M059J (cell line): ENCODE measurements around the gene CD81. TPM values are rescaled to one million over a fixed set of nuclear protein-coding genes. Genes with fewer than 3 reads are reported as not detected.

Source experiments
- DNase-seq: peaks from one replicate; pipeline ENCODE4 v3.0.0-alpha.2; 2012; ENCODE audit warnings: low read depth
- total RNA-seq: library from RNA; depleted of rRNA; stranded (reverse); fragments of >200 nt; shearing (Covaris generic); gene quantifications from 2 replicates; pipeline ENCODE4 v1.2.3, GENCODE V29; 2014

CD81 gene
- total RNA-seq, 1 experiment from 2014 or later = 209 TPM

DNA sequence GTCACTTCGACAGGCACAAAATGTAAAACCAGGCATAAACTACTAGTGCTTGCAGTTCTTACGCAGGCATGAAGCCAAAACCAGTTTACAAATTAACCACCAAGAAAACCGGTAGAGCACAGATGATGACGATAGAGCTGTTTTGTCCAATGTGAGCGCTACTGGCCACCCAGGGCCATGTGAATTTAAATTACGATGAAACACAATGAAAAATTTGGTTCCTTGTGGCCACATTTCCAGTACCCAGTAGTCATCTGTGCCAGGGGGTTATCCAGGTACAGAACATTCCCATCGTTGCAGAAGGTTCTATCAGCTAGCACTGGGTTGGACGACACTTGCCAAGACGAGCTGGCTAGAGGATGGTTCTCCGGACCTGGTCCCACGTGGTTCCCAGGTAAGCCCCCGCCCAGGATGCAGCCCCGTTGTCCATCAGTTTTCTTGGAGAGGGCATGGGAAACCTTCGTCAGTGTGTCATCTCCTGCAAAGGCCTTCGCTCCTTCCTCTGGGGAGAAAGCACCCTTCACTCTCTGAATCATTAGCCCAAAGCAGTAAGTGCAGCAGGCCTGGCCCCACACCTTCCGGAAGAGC lies 1.1 kb upstream of the CD81 start:
- no peak for DNase-seq

DNA sequence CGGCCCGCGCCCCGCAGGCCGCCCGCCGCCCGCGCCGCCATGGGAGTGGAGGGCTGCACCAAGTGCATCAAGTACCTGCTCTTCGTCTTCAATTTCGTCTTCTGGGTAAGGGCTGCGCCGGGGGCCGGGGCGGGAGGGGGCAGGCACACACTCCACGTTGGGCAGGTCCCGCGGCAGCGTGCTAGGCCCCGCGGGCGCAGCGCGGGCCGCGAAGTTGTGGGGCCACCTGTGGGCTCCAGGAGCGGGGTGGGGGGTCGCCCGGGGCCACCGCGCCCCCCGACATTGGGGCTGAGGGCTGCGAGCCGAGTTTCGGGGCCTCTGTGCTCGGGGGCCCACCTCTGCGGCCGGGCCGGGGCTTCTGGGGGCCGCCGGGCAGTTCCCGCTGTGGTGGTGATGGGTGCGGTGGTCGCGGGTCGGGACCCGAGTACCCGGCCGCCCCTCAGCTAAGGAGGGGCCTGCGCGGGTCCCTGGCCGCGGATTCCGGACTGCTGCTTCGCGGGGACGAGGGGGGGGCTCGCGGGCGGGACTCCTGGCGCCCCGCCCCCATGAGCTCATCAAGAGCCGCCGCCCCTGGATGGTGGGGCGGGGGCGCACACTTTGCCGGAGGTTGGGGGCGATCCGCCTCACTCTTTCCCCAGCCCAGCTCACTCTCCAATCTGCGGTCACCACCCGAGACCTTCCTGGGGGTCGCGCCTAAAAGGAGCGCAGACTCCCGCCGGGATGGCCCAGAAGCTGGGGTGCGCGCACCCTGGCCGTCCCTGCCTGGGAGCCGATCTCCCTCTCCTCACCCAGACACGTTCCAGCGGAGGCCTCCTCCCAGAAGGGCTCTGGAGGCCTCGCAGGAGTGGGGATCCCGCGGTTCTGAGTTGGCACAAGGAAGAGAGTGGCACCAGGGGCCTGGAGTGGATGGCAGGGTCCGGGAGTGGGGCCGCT lies 667 bp downstream of the CD81 start:
- peak; percentile 49 for DNase-seq

DNA sequence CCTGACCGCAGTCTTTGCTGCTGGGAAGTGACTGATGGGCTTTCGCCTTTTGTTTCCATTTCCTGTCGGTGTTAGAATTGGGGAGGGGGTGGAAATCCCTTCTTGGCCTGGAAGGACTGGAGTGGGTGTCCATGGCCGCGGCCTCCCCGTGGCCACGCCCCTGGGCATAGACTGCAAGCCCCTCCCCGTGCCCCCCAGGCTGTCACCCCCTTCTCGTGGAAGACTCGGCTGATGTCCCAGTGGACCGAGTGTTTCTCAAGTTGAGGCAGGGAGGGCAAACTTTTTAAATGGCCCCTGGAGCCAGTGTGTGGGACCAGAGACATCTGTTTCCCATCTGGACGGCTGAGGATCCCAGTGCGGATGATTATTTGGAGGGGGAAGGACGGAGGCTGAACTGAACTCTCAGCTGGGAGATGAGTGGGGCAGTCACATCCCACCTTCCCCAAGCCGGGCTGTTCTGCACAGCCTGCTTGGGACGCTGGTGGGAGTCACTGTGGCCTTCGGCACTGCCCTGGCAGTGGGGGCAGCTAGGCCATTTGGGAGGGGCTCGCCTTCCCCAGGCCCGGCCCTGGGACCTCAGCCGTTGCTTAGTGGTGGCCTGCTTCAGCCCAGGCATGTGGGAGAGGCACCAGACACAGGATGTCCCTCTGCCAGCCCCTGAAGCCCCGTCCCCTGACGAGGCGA lies 1.6 kb downstream of the CD81 start:
- no peak for DNase-seq

DNA sequence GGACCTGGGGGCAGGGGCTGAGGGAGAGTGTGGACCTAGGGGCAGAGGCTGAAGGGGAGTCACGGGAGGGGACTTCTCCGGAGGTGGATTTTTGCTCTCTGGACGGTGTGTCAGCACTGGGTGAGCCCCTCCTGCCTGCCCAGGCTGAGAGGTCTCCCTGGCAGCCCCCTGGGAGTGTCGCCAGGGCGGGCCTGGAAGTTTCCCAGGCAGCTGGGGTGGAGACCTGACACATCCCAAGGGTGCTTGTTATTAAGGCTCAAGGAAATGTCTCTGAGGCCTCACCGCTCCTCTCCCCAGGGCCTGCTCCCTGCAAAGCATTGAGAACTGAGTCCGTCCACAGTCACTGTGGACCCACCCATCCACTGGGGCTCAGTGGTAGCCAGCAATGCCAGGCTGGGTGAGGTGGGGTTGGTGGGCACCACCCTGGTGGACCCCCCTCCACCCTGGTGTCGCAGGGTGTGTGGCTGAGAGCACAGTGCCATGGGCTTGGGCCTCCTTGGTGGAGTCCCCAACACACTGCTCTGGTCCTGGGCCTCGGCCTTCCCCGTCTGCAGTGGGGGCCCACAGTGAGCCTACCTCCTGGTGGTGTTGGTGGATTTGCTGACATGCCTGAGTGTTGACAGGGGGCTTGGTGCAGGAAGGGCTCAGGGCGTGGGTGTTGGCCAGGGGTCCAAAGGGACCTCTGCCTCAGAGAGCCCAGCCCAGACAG lies 2.5 kb downstream of the CD81 start:
- DNase-seq = no peak

DNA sequence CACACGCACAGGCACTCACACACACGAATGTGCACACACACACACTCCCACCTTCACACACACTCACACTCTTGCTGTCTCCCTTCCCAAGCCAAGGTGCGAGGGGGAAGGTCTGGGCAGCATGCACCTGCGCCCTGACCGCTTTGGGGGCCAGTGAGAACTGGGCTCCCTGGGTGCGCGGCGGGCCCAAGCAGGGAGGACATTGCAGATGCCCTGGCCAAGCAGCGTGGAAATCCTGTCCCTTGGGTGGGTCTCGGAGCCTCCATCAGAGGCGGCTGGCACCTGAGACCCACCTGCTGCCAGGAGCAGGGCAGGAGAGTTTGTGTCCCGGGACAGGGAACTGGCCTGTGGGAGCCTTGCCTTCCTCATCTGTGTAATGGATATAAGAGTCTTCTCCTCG lies 3.3 kb downstream of the CD81 start:
- no peak for DNase-seq

DNA sequence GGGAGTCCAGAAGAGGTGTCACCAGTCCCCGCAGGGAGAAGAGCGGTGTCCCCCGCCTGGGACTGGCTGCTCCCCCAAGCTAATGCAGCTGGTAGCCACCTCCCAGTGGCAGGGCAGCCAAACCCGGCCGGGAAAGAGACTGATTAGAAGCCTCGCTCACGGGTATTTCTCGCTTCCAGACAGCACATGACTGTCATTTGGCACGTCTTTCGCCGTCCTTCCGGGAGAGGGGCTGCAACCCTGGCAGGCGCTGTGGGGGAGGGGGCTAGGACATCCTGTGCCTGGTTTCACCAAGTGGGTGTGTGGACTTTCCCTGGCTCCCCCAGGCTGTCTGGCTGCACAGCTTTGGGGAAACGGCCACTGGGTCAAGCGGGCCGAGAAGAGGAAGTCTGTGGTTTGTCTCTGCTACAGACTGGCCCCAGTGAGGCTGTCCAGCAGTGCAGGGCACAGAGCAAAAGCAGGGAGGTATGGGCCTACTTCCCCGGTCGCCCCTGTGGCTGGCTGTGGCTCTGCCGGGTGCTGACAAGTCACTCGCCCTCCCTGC lies 3.8 kb downstream of the CD81 start:
- DNase-seq = no peak

DNA sequence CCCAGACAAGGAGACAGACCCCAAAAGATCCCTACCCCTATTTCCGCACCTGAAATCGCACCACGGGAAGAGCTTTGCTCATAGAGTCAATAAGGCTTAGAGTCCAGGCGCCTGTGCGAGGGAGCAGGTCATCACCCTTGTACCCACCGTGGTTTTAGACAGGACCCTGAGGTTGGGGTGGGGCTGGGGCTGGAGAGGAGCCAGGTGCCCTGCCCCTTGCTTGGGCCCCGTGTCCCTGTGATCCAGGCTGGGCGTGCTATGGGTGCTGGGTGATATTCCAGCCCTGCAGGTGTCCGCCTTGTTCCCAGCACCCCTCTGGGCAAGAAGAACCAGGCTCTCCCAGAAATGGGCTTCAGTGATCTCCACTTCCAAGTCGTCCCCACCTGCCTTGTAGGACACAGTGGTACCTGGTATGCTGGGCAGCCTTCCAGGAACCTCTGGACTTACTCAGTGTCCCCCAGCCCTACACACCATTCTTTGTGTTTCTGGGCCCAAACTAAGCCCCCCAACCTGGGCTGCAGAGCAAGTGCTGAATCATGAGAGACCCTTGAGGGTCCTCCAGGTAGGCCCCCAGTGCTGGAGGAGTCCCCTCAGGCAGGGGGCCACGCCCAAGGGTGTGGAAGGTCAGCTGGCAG lies 4.5 kb downstream of the CD81 start:
- DNase-seq = no peak

DNA sequence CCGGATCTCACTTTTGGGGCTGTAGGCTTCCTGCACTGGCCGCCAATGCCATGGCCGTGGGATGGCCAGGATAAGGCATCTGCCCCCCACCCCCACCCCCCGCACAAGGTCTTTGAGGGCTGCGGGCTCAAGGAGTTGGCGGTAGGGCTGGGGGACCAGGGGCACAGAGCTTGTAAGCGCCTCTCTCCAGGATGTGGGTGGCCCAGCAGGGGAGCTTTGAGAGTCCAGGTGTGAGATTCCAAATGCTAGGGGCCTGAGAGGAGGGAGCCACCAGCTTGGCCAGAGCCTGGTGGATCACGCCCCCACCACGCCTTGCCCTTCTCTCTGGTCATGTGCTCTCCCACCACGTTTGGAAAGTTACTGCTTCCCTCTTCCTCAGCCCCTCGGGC lies 5.0 kb downstream of the CD81 start:
- no peak for DNase-seq

DNA sequence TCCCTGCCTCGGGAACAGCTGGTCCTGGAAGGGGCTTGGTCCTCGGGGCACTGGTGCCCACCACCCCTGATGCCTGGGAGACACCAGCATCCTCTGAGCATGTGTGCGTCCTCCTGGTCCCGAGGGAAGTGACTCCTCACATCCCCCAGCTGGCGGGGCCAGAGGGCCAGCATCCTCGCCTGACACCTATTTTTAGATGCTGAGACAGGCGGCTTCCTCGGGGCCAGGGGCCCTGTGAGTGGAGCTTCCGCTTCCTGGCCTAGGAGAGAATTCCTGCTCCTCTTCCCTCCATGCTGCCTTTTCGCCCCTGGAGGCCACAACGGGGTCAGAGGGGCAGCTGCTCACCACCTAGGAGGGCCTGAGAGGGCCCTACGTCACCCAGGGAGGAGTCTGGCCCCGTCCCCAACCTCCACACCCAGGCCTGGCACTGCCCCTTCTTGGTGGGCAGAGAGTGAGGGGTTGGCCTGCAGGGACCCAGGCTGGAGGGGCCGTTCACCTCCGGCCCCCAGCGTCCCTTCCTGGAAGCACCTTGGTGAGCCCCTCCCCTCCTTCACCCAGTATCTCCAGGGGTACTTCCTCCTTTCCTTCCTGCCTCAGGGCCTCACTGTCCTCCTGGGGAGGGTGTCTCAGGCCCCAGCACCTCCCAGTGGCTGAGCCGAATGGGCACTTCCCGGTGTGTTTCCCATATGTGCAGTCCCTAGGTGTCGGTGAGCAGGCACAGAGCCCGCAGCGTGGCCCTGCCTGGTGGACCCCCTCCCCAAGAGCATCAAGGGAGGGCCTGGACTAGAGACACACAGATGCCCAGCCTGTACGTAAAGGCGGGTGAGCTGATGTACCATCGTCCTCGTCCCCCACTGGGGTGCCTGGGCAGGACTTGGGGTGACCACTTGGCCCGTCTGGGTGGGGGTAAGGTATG lies 6.1 kb downstream of the CD81 start:
- DNase-seq = no peak

DNA sequence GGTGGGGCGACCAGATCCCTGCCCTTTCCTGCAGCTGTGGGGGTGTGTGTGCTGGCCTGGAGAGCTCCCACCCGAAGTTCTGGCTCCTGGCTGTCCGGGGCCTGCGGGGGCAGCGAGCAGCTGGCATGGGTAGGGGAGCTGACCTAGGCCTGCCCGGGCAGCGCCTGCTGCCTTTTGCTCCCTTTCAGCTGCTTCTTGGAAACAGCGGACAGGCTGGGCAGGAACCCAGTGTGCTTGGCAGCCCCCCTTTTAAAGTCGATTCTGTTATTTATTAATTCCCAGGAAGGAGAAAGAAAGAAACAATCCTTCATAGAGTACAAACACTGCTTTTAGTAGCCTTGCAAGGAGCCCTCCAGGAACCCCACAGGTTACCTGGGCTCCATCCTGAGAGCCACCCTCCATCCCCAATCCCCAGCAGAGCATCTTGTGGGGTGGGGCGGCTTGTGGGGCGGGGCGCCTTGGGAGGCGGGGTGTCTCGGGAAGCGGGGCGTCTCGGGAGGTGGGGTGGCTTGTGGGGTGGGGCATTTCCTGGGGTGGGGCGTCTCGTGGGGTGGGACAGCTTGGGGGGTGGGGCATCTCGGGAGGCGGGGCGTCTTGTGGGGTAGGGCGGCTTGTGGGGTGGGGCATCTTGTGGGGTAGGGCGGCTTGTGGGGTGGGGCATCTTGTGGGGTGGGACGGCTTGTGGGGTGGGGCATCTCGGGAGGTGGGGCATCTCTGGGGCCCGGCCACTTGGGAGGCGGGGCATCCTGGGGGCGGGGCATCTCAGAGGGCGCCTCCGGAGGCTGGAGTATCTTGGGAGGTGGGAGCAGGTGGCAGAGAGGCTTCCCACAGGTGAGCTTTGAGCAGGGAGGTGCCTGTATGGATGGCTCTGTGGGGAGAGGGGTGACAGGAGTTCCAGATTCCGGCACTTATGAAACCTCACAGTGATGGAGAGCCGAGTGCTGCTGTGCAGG lies 7.0 kb downstream of the CD81 start:
- no peak for DNase-seq

DNA sequence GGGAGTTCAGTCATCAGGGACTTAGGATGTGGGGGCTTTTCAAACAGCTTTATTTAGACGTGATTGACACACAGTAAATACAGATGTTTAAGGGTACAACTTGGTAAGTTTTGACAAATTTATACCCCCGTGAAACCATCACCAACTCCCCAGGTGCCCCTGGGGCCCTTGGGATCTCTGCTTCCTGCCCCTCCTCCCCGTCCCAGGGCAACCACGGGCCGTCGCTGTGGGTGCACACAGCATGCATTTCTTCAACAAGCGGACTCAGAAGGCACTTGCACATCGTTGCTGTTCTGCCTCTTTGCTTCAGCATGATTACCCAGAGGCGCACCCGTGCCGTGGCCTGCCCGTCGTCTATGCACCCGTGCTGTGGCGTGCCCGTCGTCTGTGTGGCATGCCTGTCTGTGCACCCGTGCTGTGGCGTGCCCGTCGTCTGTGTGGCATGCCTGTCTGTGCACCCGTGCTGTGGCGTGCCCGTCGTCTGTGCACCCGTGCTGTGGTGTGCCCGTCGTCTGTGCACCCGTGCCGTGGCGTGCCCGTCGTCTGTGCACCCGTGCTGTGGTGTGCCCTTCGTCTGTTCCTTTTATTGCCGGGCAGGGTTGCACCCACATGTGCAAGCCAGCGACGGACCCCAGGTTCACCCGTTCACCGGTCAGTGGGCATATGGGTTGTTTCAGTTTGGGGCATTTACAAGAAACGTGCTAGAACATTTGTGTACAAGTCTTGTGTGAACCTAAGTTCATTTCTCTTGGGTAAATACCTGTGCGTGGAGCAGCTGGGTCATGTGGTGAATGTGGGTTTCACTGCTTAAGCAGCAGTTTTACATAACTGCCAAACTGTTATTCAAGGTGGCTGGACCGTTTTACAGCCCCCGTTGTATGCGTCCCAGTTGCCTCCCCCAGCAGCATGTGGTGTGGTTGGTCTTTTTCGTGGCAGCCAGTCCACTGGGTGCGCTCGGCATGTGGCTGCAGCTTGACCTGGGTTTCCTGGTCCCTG lies 8.3 kb downstream of the CD81 start:
- no peak for DNase-seq

DNA sequence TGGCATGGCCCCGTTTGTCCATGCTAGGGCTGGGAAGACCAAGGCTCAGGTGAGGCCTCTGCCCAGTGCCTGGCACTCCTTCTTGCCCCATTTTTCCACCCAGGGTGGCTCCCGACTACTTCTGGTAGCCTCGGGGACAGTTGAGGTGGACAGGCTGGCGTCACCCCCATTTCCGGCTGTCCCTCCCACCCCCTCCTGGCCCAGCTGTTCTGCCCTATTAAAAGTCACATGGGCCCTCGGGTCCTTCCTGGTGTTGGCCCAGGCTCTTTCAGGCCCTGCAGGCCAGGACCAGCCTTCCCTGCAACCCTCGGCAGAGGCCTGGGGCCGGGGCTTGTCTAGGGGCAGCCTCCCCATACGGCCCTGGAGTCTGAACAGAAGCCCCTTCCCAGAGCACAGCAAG lies 9.5 kb downstream of the CD81 start:
- no peak for DNase-seq

DNA sequence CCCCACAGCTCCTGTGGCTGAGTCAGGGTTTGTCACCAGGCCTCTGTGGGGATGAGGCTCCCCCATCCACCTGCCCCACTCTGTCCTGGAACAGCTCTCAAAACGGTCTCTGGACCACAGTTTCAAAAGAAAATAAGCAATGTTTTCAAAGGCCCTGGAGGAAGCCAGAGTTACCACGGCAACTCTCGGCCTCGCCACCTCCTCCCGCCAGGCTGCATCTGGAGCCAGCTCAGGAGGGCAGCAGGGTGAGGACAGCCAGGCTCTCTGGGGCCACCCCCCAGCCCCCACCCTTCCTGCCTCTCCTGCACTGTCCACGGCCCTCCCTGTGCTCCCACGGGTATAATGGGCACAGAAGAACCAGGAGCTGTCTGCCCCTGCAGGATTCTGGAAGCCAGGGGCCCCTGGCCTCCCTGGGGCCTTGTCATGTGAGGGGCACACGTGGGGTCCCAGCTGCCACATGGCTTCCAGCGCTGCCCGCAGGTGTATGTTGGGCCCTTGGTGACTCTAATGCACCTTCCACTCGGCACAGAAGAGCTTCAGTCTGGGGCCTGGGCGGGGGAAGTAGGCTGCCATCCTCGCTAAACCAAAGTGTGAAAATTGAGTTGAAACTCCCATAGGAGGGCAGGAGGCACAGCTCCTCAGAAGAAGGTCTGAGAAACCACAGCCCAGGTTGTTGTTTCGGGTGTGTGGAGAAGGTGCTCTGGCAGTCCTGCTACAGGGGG lies 10.3 kb downstream of the CD81 start:
- peak; percentile 78 for DNase-seq

DNA sequence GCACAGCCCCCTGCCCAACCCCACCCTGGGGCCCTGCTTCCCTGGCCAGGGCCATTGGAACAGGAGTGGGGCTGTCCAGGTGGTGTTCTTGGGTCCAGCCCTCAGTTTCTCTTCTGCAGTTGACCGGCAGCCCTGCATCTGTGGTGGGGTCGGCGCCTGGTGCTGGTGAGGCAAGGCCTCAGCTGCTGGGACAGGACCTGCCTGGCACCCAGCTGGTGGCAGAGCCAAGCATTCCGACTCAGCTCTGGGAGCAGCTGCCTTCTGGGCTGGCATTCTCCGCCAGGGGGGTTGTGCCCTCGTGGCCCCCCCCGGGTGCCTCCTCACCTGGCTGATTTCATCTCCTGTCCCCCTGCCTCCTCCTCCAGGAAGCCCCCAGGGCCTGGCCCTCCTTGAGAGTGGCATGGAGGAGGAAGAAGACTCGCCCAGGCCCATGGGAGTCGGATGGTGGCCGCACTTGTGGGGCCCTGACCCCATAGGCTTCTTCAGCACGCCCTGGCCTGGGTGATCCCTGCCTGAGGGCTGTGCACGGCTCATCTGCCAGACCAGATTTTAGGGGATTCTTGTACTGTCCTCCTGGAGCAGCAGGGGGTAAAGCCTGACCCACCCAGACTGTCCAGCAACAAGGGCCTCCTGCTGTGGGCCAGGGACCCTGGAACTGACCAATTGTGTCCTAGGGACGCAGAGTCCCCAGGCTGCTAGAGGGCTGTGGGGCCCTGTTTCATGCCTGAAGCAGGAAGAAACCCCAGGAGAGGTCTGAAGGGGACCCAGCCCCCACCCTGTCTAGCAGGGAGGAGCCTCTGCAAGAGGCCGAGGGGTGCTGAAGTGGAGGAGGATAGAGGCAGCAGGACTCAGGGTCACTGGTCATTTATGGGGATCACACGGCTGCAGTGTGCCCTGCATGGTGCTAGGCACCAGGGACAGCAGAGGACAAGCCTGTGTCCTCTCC lies 11.6 kb downstream of the CD81 start:
- DNase-seq = no peak

DNA sequence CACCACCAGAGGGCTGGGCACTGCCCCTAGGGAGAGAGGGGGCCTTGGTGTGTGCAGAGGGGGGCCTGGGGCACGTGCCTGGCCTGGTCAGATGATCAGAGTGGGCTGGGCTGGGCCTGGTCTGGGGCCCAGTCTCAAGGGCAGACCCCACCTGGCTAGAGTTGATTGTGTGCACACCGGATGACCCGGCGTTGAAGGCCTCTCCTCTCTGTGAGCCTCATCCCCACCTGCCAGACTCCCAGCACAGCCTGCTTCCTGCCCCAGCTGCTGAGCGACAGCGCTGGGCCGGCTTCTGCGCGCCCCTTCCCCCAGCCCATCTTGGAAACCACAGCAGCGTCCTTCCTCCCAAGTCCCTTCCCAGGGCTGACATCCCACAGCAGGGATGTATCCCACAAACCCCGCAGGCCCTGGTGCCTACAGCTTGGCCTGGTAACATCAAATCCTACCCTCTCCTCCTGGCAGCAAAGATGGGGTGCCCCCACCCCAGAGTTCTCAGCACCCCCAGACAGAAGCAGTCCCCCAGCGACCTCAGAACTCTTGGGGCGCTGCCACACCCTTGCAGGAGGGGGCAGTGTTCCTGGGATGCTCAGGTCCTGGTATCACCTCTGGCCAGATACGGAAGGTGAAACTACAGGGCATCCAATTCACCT lies 12.4 kb downstream of the CD81 start:
- no peak for DNase-seq
